H1 (cell line): ENCODE results near the gene OGDH. TPM values are rescaled to one million over a fixed set of nuclear protein-coding genes. Genes with fewer than 3 reads are reported as not detected.

Experiments
- CTCF ChIA-PET: fragments of 300-600 bp; sonication (Branson Sonifier 250); formaldehyde crosslinking; loops from one replicate; lab custom pipeline; 2021; ENCODE audit not compliant: partially characterized antibody; lab: Charles Lee
- POLR2A ChIA-PET: fragments of 300-600 bp; sonication (Branson Sonifier 250); formaldehyde crosslinking; loops from one replicate; lab custom pipeline; 2021; ENCODE audit warnings: inconsistent platforms; ENCODE audit not compliant: partially characterized antibody; lab: Charles Lee
- DNase-seq, 2 experiments: peaks; one replicate each; pipeline versions ENCODE4 v3.0.0 to v3.0.0-alpha.2; 2010 to 2022; ENCODE audit warnings: low spot score in 2 of 2, low read depth in 1 of 2, mixed read lengths in 1 of 2
- FAIRE-seq: peaks from 2 replicates; lab custom pipeline; 2011; peaks lifted over from hg19 to GRCh38; lab: Jason Lieb, UNC
- H2AFZ ChIP-seq: 2 replicates; pipeline ENCODE4 v1.8.1; 2012; ENCODE audit warnings: low read length, inconsistent platforms
- H2AK5ac ChIP-seq: 2 replicates; pipeline ENCODE4 v1.6.1; 2013; ENCODE audit warnings: low read depth, low read length
- H2BK120ac ChIP-seq: replicated peaks from 2 replicates; pipeline ENCODE3; 2013; ENCODE audit warnings: low read depth, low read length, inconsistent platforms
- H2BK12ac ChIP-seq: 2 replicates; pipeline ENCODE4 v1.6.1; 2013; ENCODE audit warnings: low read depth, low read length
- H2BK15ac ChIP-seq: 2 replicates; pipeline ENCODE4 v1.6.1; 2013; ENCODE audit warnings: low read length
- H2BK20ac ChIP-seq: 2 replicates; pipeline ENCODE4 v1.6.1; 2013; ENCODE audit warnings: low read length
- H2BK5ac ChIP-seq: 2 replicates; pipeline ENCODE4 v1.6.1; 2013; ENCODE audit warnings: low read depth, low read length
- H3K14ac ChIP-seq: 2 replicates; pipeline ENCODE4 v1.6.1; 2013; ENCODE audit warnings: inconsistent platforms; ENCODE audit not compliant: insufficient read length
- H3K18ac ChIP-seq: 2 replicates; pipeline ENCODE4 v1.6.1; 2013; ENCODE audit warnings: low read length; ENCODE audit errors: extremely low read depth
- H3K23ac ChIP-seq: 2 replicates; pipeline ENCODE4 v1.6.1; 2013; ENCODE audit warnings: inconsistent platforms; ENCODE audit not compliant: insufficient read length
- H3K23me2 ChIP-seq: 2 replicates; pipeline ENCODE4 v1.6.1; 2013; ENCODE audit warnings: low read depth, low read length
- H3K27ac ChIP-seq: 2 replicates; pipeline ENCODE4 v1.6.1; 2011; ENCODE audit warnings: low read depth, low read length, inconsistent platforms
- H3K27me3 ChIP-seq, 4 experiments: replicated peaks in 1 of 4; 1 replicate in 1 of 4; 2 replicates in 3 of 4; pipeline versions ENCODE4 v1.6.1 to v1.8.1; 2011 to 2013; ENCODE audit warnings: low read length in 3 of 4, mild to moderate bottlenecking in 3 of 4, inconsistent platforms in 2 of 4, mixed read lengths in 2 of 4, moderate library complexity in 1 of 4; ENCODE audit not compliant: control insufficient read depth in 3 of 4, insufficient read depth in 3 of 4; ENCODE audit errors: extremely low read depth in 1 of 4
- H3K36me3 ChIP-seq, 4 experiments: 2 replicates each; pipeline versions ENCODE4 v1.6.1 to v1.8.1; 2011 to 2013; ENCODE audit warnings: mild to moderate bottlenecking in 4 of 4, low read length in 3 of 4, moderate library complexity in 2 of 4, control low read depth in 1 of 4, inconsistent platforms in 1 of 4; ENCODE audit not compliant: insufficient read depth in 4 of 4, control insufficient read depth in 2 of 4
- H3K4ac ChIP-seq: replicated peaks from 2 replicates; pipeline ENCODE3; 2013; ENCODE audit warnings: low read length, low read depth, mixed read lengths, inconsistent platforms; ENCODE audit not compliant: insufficient read length
- H3K4me1 ChIP-seq, 4 experiments: replicated peaks in 1 of 4; 1 replicate in 1 of 4; 2 replicates in 3 of 4; pipeline versions ENCODE4 v1.6.1 to v1.8.1; 2011 to 2013; ENCODE audit warnings: low read length in 3 of 4, inconsistent platforms in 2 of 4, mixed read lengths in 1 of 4; ENCODE audit not compliant: insufficient read depth in 4 of 4, control insufficient read depth in 3 of 4
- H3K4me2 ChIP-seq, 2 experiments: 2 replicates each; pipeline versions ENCODE4 v1.6.1 to v1.8.1; 2011 to 2013; ENCODE audit warnings: low read depth in 2 of 2, low read length in 2 of 2, control low read depth in 1 of 2, inconsistent platforms in 1 of 2, mild to moderate bottlenecking in 1 of 2; ENCODE audit not compliant: insufficient read depth in 1 of 2
- H3K4me3 ChIP-seq, 4 experiments: fragments of 200-600, 300-600 bp in 1 of 4; sonication (generic), shearing (Covaris generic), sonication (Bioruptor Twin) in 1 of 4; 2 replicates each; pipeline versions ENCODE4 v1.5.1 to v1.8.1; 2011 to 2016; ENCODE audit warnings: low read length in 4 of 4, low read depth in 3 of 4, control low read depth in 2 of 4, inconsistent platforms in 2 of 4, mild to moderate bottlenecking in 2 of 4, mixed read lengths in 1 of 4, moderate library complexity in 1 of 4; ENCODE audit not compliant: insufficient read depth in 2 of 4; ENCODE audit errors: extremely low read depth in 1 of 4
- H3K56ac ChIP-seq: replicated peaks from 2 replicates; pipeline ENCODE3; 2013; ENCODE audit warnings: low read depth, mild to moderate bottlenecking, mixed read lengths, low read length, inconsistent platforms; ENCODE audit not compliant: insufficient read length
- H3K79me1 ChIP-seq: 2 replicates; pipeline ENCODE4 v1.6.1; 2013; ENCODE audit warnings: low read depth, low read length, control low read depth
- H3K79me2 ChIP-seq, 2 experiments: 2 replicates each; pipeline versions ENCODE4 v1.6.1 to v1.8.1; 2012 to 2013; ENCODE audit warnings: low read length in 2 of 2, mild to moderate bottlenecking in 2 of 2, inconsistent platforms in 1 of 2; ENCODE audit not compliant: insufficient read depth in 2 of 2, control insufficient read depth in 1 of 2
- H3K9ac ChIP-seq, 4 experiments: replicated peaks in 1 of 4; 1 replicate in 1 of 4; 2 replicates in 3 of 4; pipeline versions ENCODE4 v1.6.1 to v1.8.1; 2011 to 2013; ENCODE audit warnings: low read depth in 3 of 4, low read length in 3 of 4, control low read depth in 2 of 4, mild to moderate bottlenecking in 2 of 4, moderate library complexity in 2 of 4, inconsistent platforms in 1 of 4; ENCODE audit errors: extremely low read depth in 1 of 4
- H3K9me3 ChIP-seq, 2 experiments: 2 replicates each; pipeline versions ENCODE4 v1.6.1 to v1.8.1; 2012 to 2013; ENCODE audit warnings: mild to moderate bottlenecking in 2 of 2, moderate library complexity in 2 of 2, control low read depth in 1 of 2, inconsistent platforms in 1 of 2, low read depth in 1 of 2, low read length in 1 of 2, mixed read lengths in 1 of 2; ENCODE audit not compliant: insufficient read depth in 2 of 2
- H4K20me1 ChIP-seq, 2 experiments: replicated peaks in 1 of 2; 2 replicates each; pipeline versions ENCODE3 to v1.8.1; 2011 to 2013; ENCODE audit warnings: inconsistent platforms in 2 of 2, low read length in 2 of 2, mild to moderate bottlenecking in 1 of 2; ENCODE audit not compliant: insufficient read depth in 2 of 2, control insufficient read depth in 1 of 2
- H4K5ac ChIP-seq: 2 replicates; pipeline ENCODE4 v1.6.1; 2013; ENCODE audit warnings: low read length, low read depth, mixed read lengths, inconsistent platforms; ENCODE audit not compliant: insufficient read length
- H4K8ac ChIP-seq: 2 replicates; pipeline ENCODE4 v1.8.0; 2013; ENCODE audit warnings: mild to moderate bottlenecking, moderate library complexity, low read length, inconsistent platforms; ENCODE audit not compliant: insufficient read depth; ENCODE audit errors: extremely low read depth
- H4K91ac ChIP-seq: replicated peaks from 2 replicates; pipeline ENCODE3; 2013; ENCODE audit warnings: low read length, mixed read lengths, inconsistent platforms; ENCODE audit not compliant: insufficient read length
- ASH2L ChIP-seq: fragments of 200-600, 300-600 bp; sonication (generic); IDR thresholded peaks from one replicate; pipeline ENCODE4 v1.7.1; 2017; ENCODE audit warnings: low read length
- POLR2AphosphoS5 ChIP-seq: IDR thresholded peaks from 2 replicates; pipeline ENCODE4 v1.6.1; 2011; ENCODE audit warnings: low read depth, low read length
- SAP30 ChIP-seq: fragments of 300-600 bp; sonication (generic); IDR thresholded peaks from 2 replicates; pipeline ENCODE4 v1.7.1; 2012; ENCODE audit warnings: low read length, moderate library complexity, mild to moderate bottlenecking, inconsistent platforms; ENCODE audit not compliant: insufficient read depth, insufficient replicate concordance
- SIN3A ChIP-seq, 2 experiments: IDR thresholded peaks in 1 of 2; conservative IDR thresholded peaks in 1 of 2; 2 replicates each; pipeline ENCODE4 v1.6.1; 2011 to 2012; ENCODE audit warnings: low read length in 2 of 2, improper control_type of control experiment in 1 of 2, low read depth in 1 of 2, mild to moderate bottlenecking in 1 of 2
- WGBS, 2 experiments: shearing (Covaris generic) in 1 of 2; methylation state at CpG; one replicate each; pipeline versions ENCODE4 v1.1.6 to v1.1.7; 2013 to 2015; ENCODE audit warnings: low lambda C conversion rate in 2 of 2, mixed read lengths in 2 of 2, inconsistent platforms in 1 of 2, low coverage in 1 of 2, missing lambda C conversion rate in 1 of 2; ENCODE audit not compliant: insufficient replicate concordance in 2 of 2, insufficient coverage in 1 of 2, insufficient read length in 1 of 2; ENCODE audit errors: extremely low coverage in 1 of 2, missing lambda C conversion rate in 1 of 2; 5-methylcytosine and 5-hydroxymethylcytosine counted together
- polyA plus RNA-seq, 7 experiments: library from polyadenylated mRNA; depleted of rRNA in 3 of 7; stranded (reverse) in 5 of 7; unstranded in 2 of 7; fragments of >200 nt in 5 of 7; fragments of 200-250 nt in 2 of 7; gene quantifications; 1 replicate in 5 of 7; 2 replicates in 1 of 7; 4 replicates in 1 of 7; pipeline versions ENCODE4 v1.2.1 to v1.2.3, GENCODE V29; 2011 to 2013; ENCODE audit warnings: missing spikeins in 2 of 7, mixed read lengths in 2 of 7
- total RNA-seq: library from RNA; stranded (reverse); fragmentation: NEBNext Ultra II Directional; extraction: Animal tissue kit (Norgen Biotek cat#: 25700); gene quantifications from 2 replicates; pipeline ENCODE4 v1.2.1, GENCODE V29; 2021

The OGDH gene
- total and polyA plus RNA-seq, 2 of the 8 experiments (the other 6 are each of a cell fraction or from before 2014, with no cell fraction given): 71.6 to 91.6 TPM

GRCh38 chr7:44607141-44608068, 978 bp downstream of the OGDH start:
- H3K23ac ChIP-seq: no peak overlapping the region
- H3K79me2 ChIP-seq: peaks cover 6 to 50% of the 10 kb centered on the region in 2 experiments
- FAIRE-seq (no peak), DNase-seq (no peak)
- H3K9ac ChIP-seq: peak overlapping the region; percentile 69 to 97 (median 90)
- H3K4me1 ChIP-seq: peaks cover 0 to 7% (median 1%) of the 10 kb centered on the region in 4 experiments; a peak in 2 of 7 replicates
- H2BK120ac ChIP-seq: peak overlapping the region; percentile 58
- peak overlapping the region; percentile 95 for H2BK5ac ChIP-seq
- H3K79me1 ChIP-seq: no peaks in the 10 kb centered on the region; the same call in 1 of the 2 replicates
- CTCF ChIA-PET: no interaction called here
- H3K9me3 ChIP-seq: no peaks in the 10 kb centered on the region
- H3K27ac ChIP-seq: peak overlapping the region; percentile 89
- peaks cover 0 to 6% of the 10 kb centered on the region in 2 experiments for H4K20me1 ChIP-seq
- WGBS, 2 experiments: 51% methylated on average over 35 of the region's 35 CpGs; no CpG with 5 or more reads in 1 of the 2 experiments
- peaks cover 7% of the 10 kb centered on the region for H3K23me2 ChIP-seq
- no peaks in the 10 kb centered on the region for H3K36me3 ChIP-seq
- peak overlapping the region; percentile 81 for H2BK12ac ChIP-seq
- H3K4me2 ChIP-seq: peak overlapping the region; percentile 92 to 94
- peak overlapping the region; percentile 79 for H4K5ac ChIP-seq
- no peak overlapping the region for H2AFZ ChIP-seq
- H4K8ac ChIP-seq: peak overlapping the region; percentile 98
- peak overlapping the region; percentile 36 for H4K91ac ChIP-seq
- peak overlapping the region; percentile 84 for H3K56ac ChIP-seq
- H3K4ac ChIP-seq: peak overlapping the region; percentile 17
- peak; percentile 73 for TF ChIP-seq SAP30
- peak; percentile 54 for TF ChIP-seq ASH2L
- TF ChIP-seq SIN3A (conservative IDR thresholded peaks at IDR 0.05 in 1 of 2, IDR thresholded peaks at IDR 0.05 in 1 of 2; ENCODE audit: low read depth in 1 of 2, low read length in 2 of 2): peak; percentile 27 to 42; a peak in 1 of 4 replicates
- TF ChIP-seq POLR2AphosphoS5: no peak
- POLR2A ChIA-PET: interaction anchor here (0.8 to 3.2 kb wide), 20 partner anchors 8 to 241 kb away, joined by 3 to 18 read pairs (median 4); partner anchors contain the start of genes DDX56, H2AZ2, PPIA and TMED4
- H2AK5ac ChIP-seq: peak overlapping the region; percentile 99
- H2BK20ac ChIP-seq: 0 out of 2 replicates have a peak overlapping the region, but pooled peaks have one; percentile 43
- no peaks in the 10 kb centered on the region for H3K27me3 ChIP-seq
- peak overlapping the region; percentile 44 for H3K14ac ChIP-seq
- peak overlapping the region; percentile 89; the same call in 1 of the 2 replicates for H3K18ac ChIP-seq
- H2BK15ac ChIP-seq: peak overlapping the region; percentile 100
- peak overlapping the region; percentile 71 to 92 (median 77) for H3K4me3 ChIP-seq
